B cell (primary cell): ENCODE measurements around the gene SPCS1.

ENCODE experiments used
- EZH2 ChIP-seq: IDR thresholded peaks from 2 replicates; pipeline ENCODE4 v1.6.1; 2012; ENCODE audit warnings: borderline replicate concordance, low read depth, mild to moderate bottlenecking, moderate library complexity, low read length; ENCODE audit not compliant: insufficient read depth, poor library complexity, severe bottlenecking
- TF ChIP-seq, protein P1 (sequence below): fragments of 200-600 bp; IDR thresholded peaks from one replicate; pipeline ENCODE4 v1.8.0; 2022; ENCODE audit warnings: antibody characterized with exemption, mild to moderate bottlenecking

DNA sequence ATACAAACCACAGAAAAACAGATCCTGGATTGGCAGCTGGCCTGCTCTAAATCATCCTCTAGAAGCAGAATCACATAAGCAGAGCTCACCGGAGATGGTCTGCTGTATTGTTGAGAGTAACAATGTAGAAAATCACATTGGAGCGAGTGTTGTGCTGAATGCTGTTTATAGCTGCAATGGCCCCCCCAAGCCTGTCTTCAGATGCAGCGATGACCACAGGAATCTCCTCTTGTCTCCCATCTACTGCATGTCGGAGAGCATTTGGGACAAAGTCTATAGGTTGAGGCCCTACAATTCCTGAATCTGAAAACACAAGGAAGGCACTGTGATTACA lies 8.3 kb upstream of the SPCS1 start:
- TF ChIP-seq, protein P1, sequence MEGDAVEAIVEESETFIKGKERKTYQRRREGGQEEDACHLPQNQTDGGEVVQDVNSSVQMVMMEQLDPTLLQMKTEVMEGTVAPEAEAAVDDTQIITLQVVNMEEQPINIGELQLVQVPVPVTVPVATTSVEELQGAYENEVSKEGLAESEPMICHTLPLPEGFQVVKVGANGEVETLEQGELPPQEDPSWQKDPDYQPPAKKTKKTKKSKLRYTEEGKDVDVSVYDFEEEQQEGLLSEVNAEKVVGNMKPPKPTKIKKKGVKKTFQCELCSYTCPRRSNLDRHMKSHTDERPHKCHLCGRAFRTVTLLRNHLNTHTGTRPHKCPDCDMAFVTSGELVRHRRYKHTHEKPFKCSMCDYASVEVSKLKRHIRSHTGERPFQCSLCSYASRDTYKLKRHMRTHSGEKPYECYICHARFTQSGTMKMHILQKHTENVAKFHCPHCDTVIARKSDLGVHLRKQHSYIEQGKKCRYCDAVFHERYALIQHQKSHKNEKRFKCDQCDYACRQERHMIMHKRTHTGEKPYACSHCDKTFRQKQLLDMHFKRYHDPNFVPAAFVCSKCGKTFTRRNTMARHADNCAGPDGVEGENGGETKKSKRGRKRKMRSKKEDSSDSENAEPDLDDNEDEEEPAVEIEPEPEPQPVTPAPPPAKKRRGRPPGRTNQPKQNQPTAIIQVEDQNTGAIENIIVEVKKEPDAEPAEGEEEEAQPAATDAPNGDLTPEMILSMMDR = no peak
- TF ChIP-seq EZH2 = no peak
